Effector CD4-positive, alpha-beta T cell (primary cell): Measurements from ENCODE around the gene HPGD.
"Not testable (repeated sequence)": the region's sequence is repeated elsewhere in the genome, so short reads cannot be mapped to it uniquely, and the experiment has no call there.

ENCODE experiments used
- DNase-seq: peaks from one replicate; pipeline ENCODE4 v3.0.0-alpha.2; 2020

Gene HPGD

GRCh38 chr4:174524242-174524641 lies 2.0 kb upstream of the HPGD start:
- no peak for DNase-seq

- no peak for DNase-seq
These were observed 871 bp upstream of the HPGD start for GRCh38 chr4:174523025-174523693.

GRCh38 chr4:174521800-174522182 lies 497 bp downstream of the HPGD start:
- DNase-seq, result no peak

DNA sequence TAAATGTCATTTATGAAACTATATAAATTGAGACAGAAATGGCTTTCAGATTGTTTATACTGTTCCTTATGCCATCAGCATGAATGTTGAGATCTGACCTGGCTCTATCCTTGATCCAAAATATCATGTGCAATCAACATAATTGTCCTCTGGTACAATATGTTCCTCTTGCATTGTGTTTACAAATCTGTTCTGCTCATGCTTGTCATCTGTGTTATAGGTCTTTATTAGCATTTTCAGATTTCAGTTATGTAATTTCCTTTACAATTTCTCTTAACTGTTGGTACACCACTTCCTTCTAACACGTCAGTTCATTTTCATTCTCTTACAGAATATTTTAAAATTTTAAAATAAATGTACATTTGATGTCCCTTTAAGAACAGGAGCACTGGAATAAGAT lies 1.6 kb downstream of the HPGD start:
- DNase-seq, result no peak

GRCh38 chr4:174517502-174518445 lies 4.5 kb downstream of the HPGD start:
- DNase-seq, result no peak

GRCh38 chr4:174516794-174517193 lies 5.5 kb downstream of the HPGD start:
- DNase-seq, result no peak

GRCh38 chr4:174516345-174516744 lies 5.9 kb downstream of the HPGD start:
- no peak for DNase-seq

DNA sequence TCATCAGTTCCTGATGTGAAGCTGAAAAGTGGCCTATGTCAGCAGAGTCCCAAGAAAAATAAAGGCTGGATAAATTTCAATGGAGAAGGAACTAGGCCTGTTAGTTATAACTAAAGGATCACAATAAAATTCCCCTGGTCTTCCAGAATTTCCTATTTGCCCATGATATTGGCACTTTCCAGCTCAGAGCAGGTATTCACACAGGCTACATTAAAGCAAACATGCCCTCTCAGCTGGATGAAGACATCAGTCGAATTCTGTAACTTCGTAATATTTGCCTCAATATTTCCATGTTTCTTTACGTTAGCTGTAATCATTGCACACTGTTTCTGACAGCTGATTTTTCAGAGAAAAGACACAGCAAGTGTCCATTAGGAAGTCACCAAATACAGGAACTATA lies 9.5 kb downstream of the HPGD start:
- no peak for DNase-seq

DNA sequence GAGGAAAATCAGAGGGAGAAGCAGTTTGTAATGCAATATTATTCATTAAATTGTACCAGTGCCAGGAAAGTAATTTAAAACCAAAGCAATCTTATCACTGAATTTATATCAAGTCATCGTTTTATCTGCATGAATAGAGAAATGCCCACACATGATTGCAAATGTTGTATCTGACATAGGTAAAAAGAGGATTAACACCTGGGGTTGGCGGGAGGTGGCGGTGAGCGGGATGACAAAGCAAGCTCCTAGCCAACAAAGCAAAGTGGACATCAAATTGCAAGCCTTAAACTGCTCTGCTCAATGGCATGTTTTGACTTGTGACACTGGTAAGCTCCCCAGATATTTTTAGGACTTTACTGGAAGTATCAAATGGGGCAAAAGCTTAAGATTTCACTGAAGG lies 16.4 kb downstream of the HPGD start:
- no peak for DNase-seq

DNA sequence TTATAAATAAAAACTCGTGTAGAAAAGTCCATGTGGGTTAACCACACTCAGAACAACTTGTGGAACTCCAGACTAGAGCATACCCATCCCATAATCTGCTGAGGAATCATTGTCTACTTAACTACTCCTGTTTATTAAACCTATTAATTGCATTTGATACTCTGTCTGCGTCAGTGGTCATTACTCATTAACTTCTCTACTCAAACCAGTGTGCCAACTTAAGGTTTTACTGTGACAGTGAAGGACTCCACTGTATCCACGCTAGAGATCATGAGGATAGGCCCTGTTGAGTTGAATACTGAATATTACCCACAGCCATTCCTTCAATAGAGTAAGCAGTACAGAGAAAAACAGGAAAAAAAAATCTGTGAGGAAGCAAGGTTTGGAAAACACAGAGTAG lies 17.3 kb downstream of the HPGD start:
- no peak for DNase-seq

DNA sequence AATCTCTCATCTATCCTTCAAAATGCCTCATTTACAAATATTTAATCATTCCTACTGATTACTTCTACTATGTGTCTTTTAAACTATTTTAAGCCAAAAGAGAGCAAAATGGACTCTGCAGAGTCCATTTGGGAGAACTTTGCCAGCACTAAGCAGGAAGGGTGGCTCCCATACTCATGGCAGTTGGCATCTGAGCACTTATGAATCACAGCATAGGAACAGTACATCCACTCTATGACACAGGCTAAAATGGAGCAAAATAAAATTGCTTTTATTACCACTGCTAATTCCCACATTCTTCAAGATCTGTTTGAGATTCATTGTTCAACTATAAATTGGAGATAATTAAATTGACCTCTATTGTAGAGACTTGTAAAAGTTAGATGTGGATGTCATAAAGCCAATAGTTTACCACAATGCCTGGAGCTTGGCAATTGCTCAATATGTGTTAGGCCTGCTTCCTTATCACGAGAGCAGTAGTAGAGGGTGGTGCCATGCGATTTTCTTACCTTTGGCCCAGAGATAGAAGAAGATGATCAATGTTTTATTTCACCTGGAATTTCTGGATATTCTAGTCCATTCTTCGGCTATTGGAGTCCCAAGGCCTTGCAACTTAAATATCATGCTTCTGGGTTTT lies 19.1 kb downstream of the HPGD start:
- no peak for DNase-seq

- DNase-seq, result no peak
These were observed 25.5 kb downstream of the HPGD start for GRCh38 chr4:174496631-174497432.

DNA sequence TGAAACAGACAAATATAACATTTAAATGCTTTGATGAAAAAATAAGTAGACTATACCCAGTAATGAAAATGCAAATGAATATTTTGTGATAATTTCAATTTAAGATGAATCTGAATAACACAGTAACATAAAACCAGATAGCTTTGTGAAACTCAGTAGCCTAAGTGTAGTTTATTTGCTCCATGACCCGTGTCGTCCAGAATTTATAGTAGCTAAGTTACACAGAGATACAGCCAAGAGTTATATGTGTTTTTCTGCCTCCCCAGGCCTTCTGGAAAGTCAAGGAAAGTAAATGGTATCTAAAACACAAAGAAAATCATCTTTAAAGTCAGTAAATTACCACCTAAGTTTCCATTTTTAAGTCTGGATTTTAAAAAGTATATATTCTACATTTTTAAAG lies 26.7 kb downstream of the HPGD start:
- DNase-seq, result no peak

- DNase-seq, result no peak
These were observed 27.6 kb downstream of the HPGD start for GRCh38 chr4:174494726-174495125.

- no peak for DNase-seq
These were observed 28.1 kb downstream of the HPGD start for GRCh38 chr4:174494146-174494545.

DNA sequence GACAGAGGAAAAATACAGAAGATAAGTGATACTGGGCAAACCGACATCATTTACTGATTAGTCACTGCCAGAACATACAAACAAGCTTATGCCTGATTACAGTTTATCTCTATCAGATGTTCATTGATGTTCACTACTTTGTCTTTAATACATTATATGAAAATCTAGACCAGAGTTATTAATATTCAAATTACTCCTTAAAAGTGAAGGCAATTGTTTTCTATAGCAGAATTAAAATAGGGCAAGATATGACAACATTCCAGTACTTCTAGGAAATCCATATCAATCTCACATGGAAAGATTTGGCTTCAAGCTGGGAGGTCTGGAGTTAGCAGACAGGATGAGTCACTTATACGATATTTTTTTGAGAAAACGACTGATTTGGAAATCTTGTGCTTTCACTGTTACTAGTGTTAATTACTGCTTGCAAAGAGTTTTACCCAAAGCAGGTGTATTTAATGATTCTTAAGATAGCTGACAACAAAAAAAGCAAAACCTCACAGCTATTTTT lies 31.8 kb downstream of the HPGD start:
- DNase-seq, result no peak

DNA sequence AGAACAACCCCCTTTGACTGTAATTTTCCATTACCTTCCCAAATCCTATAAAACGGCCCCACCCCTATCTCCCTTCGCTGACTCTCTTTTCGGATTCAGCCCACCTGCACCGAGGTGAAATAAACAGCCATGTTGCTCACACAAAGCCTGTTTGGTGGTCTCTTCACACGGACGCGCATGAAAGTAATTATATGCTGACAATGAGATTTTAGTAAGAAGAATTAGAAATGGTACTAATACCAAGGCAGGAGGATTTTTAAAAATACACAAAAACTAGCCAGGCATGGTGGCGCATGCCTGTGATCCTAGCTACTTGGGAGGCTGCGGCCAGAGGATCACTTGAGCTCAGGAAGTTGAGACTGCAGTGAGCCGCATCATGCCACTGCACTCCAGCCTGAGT lies 33.9 kb downstream of the HPGD start:
- not testable (repeated sequence) for DNase-seq

- DNase-seq, result no peak
These were observed 37.3 kb downstream of the HPGD start for GRCh38 chr4:174485025-174485424.

- DNase-seq, result no peak
These were observed 38.5 kb downstream of the HPGD start for GRCh38 chr4:174483792-174484191.

DNA sequence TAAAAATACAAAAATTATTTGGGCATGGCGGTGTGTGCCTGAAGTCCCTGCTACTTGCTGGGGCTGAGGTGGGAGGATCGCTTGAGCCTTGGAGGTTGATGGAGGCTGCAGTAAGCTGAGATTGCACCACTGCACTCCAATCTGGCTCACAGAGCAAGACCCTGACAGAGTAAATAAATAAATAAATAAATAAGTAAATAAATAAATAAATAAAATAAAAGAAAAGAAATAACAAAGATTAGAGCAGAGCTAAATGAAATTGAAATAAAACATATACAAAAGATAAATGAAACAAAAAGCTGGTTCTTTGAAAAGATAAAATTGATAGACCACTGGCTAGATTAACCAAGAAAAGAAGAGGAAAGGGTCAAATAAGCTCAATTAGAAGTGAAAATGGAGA lies 43.1 kb downstream of the HPGD start:
- no peak for DNase-seq

- DNase-seq, result no peak
These were observed 46.8 kb downstream of the HPGD start for GRCh38 chr4:174475528-174475927.

- no peak for DNase-seq
These were observed 47.7 kb downstream of the HPGD start for GRCh38 chr4:174474457-174475075.
